Putamen (tissue), 1 donor: Measurements from ENCODE around the gene BEST2.
A peak's percentile ranks its signal among the peaks of the same experiment; 100 is the strongest.
"Not testable (repeated sequence)": the region's sequence is repeated elsewhere in the genome, so short reads cannot be mapped to it uniquely, and the experiment has no call there.

Experiments used
- DNase-seq: peaks from one replicate; pipeline ENCODE4 v3.0.0-alpha.2; 2016; ENCODE audit warnings: low spot score

BEST2 gene

DNA sequence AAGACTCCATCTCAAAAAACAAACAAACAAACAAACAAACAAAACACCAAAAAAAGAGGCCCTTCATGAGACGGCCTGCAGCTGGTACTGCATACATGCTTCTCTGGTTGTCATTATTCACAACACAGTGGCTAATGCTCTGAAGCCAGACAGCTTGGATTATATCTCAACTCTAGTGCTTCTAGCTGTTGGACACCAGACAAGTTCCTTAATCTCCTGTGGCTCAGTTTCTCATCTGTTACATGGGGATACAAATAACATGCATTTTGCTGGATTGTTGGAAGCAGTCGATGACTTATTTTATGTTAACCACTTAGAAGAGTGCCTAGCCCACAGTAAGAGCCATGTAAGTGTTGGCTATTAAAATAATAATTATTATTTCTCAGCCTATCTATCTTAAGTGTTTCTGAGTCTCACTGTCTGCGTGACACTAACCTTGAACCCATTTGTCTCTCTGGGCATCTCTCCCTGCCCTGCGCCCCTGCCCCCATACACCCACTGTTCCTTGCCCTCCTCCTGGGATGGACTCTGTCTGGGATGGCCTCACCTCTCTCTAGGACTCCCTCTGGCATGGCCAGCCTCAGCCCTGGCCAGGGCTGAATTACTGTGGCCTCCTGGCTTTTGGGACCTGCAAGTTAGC is 36.6 kb downstream of the BEST2 start:
- DNase-seq: no peak

DNA sequence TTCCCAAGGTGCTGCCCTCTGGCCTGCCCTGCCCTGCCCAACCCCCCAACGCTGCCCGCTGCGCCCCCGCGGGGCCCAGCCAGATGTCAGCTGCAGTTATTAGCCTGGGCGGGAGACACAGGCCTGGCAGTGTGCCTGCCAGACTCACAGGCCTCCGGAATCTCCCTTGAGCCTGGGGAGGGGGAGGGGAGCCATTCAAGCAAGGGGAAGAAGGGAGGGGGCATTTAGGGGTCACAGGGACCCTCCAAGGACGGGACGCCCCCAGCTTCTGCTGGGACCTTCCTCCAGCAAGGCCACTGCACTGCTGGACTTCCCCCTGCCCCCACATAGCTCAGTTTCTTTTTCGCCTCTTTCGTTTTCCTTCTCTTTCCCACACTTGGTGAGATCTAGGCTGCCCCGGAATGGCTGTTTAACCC is 37.1 kb downstream of the BEST2 start:
- no peak for DNase-seq

GRCh38 chr19:12789098-12789903 is 37.7 kb downstream of the BEST2 start:
- no peak for DNase-seq

GRCh38 chr19:12789904-12790619 is 38.5 kb downstream of the BEST2 start:
- peak; percentile 95 for DNase-seq

DNA sequence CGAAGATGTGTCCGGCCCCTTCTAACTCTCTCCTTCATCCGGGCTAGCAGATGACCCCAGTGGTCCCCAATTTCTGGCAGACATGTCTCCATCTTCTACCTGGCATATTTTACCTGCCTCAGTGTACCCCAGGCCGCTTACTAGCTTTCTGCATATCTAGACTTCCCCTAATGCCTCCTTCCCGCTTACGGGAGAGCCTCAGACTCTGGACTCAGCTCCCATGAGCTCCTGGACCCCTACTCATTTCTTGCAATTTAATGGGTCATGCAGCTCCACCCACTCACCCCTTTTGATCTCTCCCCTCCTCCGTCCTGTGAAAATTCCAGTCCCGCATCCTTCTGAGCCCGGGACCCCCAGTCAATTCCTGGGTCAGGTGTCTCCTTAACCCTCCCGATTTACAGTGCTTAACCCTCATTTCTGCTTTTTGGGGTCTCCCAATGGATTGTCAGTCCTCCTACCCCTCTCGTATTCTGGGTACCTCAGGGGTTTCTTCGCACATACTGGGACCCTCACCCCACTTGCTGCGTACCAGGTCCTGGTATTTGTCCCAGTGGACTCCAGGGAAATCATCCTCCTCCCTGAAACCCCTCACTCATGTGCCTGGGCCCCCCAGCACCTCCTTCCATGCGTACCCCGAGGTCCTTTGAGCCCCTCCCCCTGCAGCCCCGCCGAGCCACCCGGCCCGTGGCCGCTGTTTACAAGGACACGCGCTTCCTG is 39.2 kb downstream of the BEST2 start:
- DNase-seq: no peak

DNA sequence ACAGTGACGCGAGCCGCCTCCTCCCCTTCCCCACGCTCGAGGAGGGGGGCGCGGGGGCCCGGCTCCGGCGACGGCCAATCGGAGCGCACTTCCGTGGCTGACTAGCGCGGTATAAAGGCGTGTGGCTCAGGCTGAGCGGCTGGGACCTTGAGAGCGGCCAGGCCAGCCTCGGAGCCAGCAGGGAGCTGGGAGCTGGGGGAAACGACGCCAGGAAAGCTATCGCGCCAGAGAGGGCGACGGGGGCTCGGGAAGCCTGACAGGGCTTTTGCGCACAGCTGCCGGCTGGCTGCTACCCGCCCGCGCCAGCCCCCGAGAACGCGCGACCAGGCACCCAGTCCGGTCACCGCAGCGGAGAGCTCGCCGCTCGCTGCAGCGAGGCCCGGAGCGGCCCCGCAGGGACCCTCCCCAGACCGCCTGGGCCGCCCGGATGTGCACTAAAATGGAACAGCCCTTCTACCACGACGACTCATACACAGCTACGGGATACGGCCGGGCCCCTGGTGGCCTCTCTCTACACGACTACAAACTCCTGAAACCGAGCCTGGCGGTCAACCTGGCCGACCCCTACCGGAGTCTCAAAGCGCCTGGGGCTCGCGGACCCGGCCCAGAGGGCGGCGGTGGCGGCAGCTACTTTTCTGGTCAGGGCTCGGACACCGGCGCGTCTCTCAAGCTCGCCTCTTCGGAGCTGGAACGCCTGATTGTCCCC is 39.9 kb downstream of the BEST2 start, which contains the start of gene JUNB:
Gene JUNB (plus strand): TSS at position 142 of the 706 bp plus-strand sequence. CDS start 286 bp downstream, at position 428.
- DNase-seq: peak; percentile 98

GRCh38 chr19:12792051-12792852 is 40.7 kb downstream of the BEST2 start:
- DNase-seq: no peak

GRCh38 chr19:12792853-12793289 is 41.3 kb downstream of the BEST2 start:
- DNase-seq: no peak

- DNase-seq: peak; percentile 95
Observed at GRCh38 chr19:12793290-12794195, 42.0 kb downstream of the BEST2 start.

GRCh38 chr19:12794196-12794941 is 42.8 kb downstream of the BEST2 start:
- no peak for DNase-seq

DNA sequence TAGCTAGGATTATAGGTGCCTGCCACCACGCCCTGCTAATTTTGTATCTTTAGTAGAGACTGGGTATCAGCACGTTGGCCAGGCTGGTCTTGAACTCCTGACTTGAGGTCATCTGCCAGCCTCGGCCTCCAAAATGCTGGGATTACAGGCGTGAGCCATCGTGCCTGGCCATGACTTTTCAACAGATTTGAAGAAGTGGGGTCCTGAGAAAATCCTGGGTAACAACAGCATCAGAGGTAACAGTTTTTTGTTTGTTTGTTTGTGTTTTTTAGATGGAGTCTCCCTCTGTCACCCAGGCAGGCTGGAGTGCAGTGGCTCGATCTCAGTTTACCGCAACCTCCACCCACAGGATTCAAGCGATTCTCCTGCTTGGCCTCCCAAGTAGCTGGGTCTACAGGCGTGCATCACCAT is 43.4 kb downstream of the BEST2 start:
- no peak for DNase-seq

- no peak for DNase-seq
Observed at GRCh38 chr19:12796146-12797071, 44.8 kb downstream of the BEST2 start.

DNA sequence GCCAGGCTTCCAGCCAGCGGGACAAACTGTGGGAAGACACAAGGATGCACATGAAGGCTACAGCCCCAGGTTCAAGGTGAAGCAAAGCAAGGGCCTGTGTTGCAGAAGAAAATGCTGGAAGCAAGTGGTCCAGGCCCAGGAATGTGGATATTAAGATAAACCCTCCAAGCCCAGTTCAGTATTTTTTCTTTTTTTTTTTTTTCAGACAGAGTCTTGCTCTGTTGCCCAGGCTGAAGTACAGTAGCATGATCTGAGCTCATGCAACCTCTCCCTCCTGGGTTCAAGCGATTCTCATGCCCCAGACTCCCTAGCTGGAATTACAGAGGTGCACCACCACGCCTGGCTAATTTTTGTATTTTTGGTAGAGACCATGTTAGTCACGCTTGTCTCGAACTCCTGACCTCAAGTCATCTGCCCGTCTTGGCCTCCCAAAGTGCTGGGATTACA is 45.6 kb downstream of the BEST2 start:
- DNase-seq: no peak

- DNase-seq: not testable (repeated sequence)
Observed at GRCh38 chr19:12797607-12798006, 46.0 kb downstream of the BEST2 start.

GRCh38 chr19:12799742-12800465 is 48.3 kb downstream of the BEST2 start:
- DNase-seq: no peak

DNA sequence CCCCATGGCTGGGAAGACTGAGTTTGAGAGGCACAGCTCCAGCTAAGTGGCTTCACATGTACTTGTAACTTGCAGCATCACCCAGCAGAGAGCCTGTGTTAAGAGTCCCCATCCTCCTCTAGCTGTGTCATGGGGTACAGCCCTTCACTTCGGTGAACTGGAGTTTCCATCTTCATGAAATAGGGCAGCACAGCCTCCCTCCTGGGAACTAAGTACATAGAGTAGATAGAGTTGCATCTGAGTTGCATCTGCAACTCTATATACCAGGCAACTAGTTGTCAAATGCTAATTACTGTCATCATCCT is 48.8 kb downstream of the BEST2 start:
- DNase-seq: no peak

DNA sequence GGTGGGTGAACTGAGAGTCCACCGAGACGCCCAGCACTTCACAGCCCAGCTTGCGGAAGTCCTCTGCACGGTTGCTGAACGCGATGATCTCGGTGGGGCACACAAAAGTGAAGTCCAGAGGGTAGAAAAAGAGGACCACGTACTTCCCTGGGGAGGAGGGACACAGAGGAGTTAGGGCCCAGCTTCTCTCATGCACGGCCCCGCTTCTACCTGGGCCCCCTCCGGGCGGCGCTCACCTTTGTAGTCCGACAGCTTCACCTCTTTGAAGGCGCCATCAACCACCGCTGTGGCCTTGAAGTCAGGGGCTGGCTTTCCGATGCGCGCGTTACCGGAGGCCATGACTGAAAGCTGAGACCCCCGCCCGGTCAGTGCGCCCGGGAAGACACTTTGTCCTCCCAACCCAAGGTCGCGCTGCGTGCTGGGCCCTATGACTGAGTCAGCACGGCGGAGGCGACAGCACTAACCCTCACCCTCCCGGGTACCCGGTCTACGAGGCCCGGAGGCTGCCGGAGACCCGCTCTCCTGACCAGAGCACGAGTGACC is 49.4 kb downstream of the BEST2 start:
- no peak for DNase-seq
